Measurements from ENCODE around the gene PSMB11. TPM values are rescaled to one million over a fixed set of nuclear protein-coding genes. Genes with fewer than 3 reads are reported as not detected.

PSMB11 gene
- total RNA-seq, 2 donors from 2014 or later = not detected

- H3K9me3 ChIP-seq = no peaks in the 10 kb centered on the region
- H3K36me3 ChIP-seq (replicated peaks in 1 of 2; ENCODE audit: insufficient read depth in 1 of 2, low read depth in 2 of 2) = peaks cover 0 to 8% of the 10 kb centered on the region in 2 donors
- H3K27me3 ChIP-seq = no peaks in the 10 kb centered on the region
- H3K4me3 ChIP-seq = no peak overlapping the region
- intact Hi-C loops (cut with DNase I) = no loop called here
- 66 to 67% methylated on average over 7 of the region's 7 CpGs for WGBS, 2 donors
- H3K27ac ChIP-seq = no peak overlapping the region
- ATAC-seq (no peak), DNase-seq (no peak)
- H3K4me1 ChIP-seq = no peaks in the 10 kb centered on the region
- TF ChIP-seq CTCF (IDR thresholded peaks at IDR 0.05) = no peak
- no peak for TF ChIP-seq POLR2A (IDR thresholded peaks at IDR 0.05)
Measured at GRCh38 chr14:23021889-23022442, 20.0 kb upstream of the PSMB11 start.

DNA sequence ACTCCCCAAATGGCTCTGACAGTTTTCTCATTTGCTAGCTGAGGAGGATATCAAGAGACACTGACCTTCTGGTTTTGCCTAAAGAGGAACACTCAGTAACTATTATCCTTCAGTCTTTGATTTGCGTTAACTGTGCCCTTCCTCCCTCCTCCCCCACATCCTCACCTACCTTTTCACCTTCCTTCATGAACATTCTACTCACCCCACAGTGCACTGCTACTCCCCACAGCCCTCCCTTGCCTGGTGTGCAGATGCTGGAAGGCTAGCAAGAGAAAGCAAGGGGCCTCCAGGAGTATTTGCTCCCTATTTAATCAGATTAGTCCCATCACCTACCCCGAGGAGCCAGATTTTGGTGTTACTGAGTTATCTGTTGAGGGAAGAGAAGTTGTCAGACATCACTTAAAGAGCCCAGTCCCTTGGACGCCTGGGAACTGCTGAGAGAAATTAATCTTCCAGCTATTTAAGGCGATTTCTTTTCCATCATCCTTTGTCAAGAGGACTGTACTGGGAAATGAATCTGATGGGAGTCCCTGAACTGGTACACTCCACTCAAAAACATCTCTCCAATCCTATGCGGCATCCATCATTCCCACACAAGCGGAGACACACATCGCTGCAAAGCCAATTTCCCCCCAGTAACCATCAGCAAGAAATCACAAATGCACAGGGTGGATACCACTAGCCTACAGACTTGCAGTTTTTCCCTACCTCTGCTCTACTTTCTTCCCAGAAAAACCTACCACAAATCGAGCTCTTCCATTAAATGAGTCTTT, 18.8 kb upstream of the PSMB11 start:
- H3K36me3 ChIP-seq (replicated peaks in 1 of 2; ENCODE audit: insufficient read depth in 1 of 2, low read depth in 2 of 2) = peaks cover 0 to 8% of the 10 kb centered on the region in 2 donors
- no peak for DNase-seq

GRCh38 chr14:23023795-23024152, 18.2 kb upstream of the PSMB11 start:
- 85 to 89% methylated on average over 2 of the region's 2 CpGs for WGBS, 2 donors
- no peak for TF ChIP-seq POLR2A (IDR thresholded peaks at IDR 0.05)
- TF ChIP-seq CTCF (IDR thresholded peaks at IDR 0.05) = no peak
- peaks cover 0 to 8% of the 10 kb centered on the region in 2 donors for H3K36me3 ChIP-seq (replicated peaks in 1 of 2; ENCODE audit: insufficient read depth in 1 of 2, low read depth in 2 of 2)
- no peaks in the 10 kb centered on the region for H3K9me3 ChIP-seq
- H3K27ac ChIP-seq = no peak overlapping the region
- DNase-seq = no peak
- intact Hi-C loops (cut with DNase I) = no loop called here
- no peak overlapping the region for H3K4me3 ChIP-seq
- H3K4me1 ChIP-seq = peaks cover 2% of the 10 kb centered on the region
- ATAC-seq = no peak
- H3K27me3 ChIP-seq = no peaks in the 10 kb centered on the region

More for the DNA sequence above, 18.8 kb upstream of the PSMB11 start:
- WGBS, 2 donors = 69 to 76% methylated on average over 8 of the region's 8 CpGs
- TF ChIP-seq POLR2A (IDR thresholded peaks at IDR 0.05) (no peak), CTCF (IDR thresholded peaks at IDR 0.05) (no peak)
- H3K27me3 ChIP-seq = no peaks in the 10 kb centered on the region
- intact Hi-C loops (cut with DNase I) = no loop called here
- no peaks in the 10 kb centered on the region for H3K9me3 ChIP-seq
- H3K4me3 ChIP-seq = no peak overlapping the region
- H3K4me1 ChIP-seq = no peaks in the 10 kb centered on the region
- H3K27ac ChIP-seq = no peak overlapping the region
- no peak for ATAC-seq

DNA sequence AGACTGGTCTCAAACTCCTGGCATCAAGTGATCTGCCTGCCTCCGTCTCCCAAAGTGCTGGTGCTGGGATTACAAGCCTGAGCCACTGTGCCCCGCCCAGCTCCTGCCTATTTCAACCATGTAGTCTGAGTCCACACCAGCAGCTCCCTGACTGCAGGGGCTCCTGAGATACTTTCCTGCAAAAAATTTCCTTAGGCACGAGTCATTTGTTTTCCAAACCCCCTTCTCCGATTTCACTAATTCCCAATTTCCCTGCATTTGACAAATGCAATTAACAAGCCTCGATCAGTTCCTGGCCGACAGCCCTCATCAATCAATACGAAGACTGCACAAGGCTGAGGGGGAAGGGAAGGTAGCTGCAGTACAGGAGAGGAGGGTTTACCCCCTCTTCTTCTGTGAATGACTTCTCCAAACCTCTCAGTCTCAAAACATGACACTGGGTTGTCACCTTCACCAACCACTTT, 17.4 kb upstream of the PSMB11 start:
- TF ChIP-seq POLR2A (IDR thresholded peaks at IDR 0.05) (no peak), CTCF (IDR thresholded peaks at IDR 0.05) (no peak)
- no peaks in the 10 kb centered on the region for H3K9me3 ChIP-seq
- H3K36me3 ChIP-seq (replicated peaks in 1 of 2; ENCODE audit: insufficient read depth in 1 of 2, low read depth in 2 of 2) = peaks cover 0 to 8% of the 10 kb centered on the region in 2 donors
- ATAC-seq (no peak), DNase-seq (no peak)
- H3K4me1 ChIP-seq = peaks cover 6% of the 10 kb centered on the region
- no peaks in the 10 kb centered on the region for H3K27me3 ChIP-seq
- intact Hi-C loops (cut with DNase I) = no loop called here
- no peak overlapping the region for H3K4me3 ChIP-seq
- 74 to 77% methylated on average over 7 of the region's 7 CpGs for WGBS, 2 donors
- no peak overlapping the region for H3K27ac ChIP-seq
